ENCODE measurements around the gene TRIM73.
"Not testable (repeated sequence)": the region's sequence is repeated elsewhere in the genome, so short reads cannot be mapped to it uniquely, and the experiment has no call there.

The TRIM73 gene

DNA sequence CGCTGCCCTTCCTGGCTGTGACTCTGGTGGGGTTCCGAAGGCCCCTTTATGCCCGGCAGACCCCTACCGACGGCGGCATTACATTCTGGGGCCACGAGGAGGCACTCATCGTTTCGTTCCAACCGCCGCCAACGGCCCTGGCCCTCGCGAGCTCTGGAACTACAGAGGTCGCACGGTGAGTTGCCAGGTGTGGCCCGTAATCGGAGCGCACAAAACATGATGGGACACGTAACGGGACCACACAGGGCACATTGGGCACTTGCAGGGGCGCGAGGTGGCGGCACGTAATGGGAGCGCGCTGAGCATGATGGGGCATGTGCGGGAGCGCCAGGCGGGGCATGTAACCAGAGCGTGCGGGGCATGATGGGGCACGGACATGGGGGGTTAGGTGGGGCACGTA is at the start of gene TRIM73:
Gene TRIM73, plus strand, starts transcription at position 301 of the 400 bp plus-strand sequence. CDS start 3,305 bp downstream, outside the sequence.
- H3K36me3 ChIP-seq; H3K27ac ChIP-seq; H3K4me3 ChIP-seq (ENCODE audit: low read depth in 1 of 2, low read length in 1 of 2); H3K4me1 ChIP-seq (ENCODE audit: control insufficient read depth in 1 of 2, insufficient read depth in 1 of 2, low read depth in 1 of 2, low read length in 1 of 2); H3K27me3 ChIP-seq; H3K9me3 ChIP-seq: not testable (repeated sequence)

DNA sequence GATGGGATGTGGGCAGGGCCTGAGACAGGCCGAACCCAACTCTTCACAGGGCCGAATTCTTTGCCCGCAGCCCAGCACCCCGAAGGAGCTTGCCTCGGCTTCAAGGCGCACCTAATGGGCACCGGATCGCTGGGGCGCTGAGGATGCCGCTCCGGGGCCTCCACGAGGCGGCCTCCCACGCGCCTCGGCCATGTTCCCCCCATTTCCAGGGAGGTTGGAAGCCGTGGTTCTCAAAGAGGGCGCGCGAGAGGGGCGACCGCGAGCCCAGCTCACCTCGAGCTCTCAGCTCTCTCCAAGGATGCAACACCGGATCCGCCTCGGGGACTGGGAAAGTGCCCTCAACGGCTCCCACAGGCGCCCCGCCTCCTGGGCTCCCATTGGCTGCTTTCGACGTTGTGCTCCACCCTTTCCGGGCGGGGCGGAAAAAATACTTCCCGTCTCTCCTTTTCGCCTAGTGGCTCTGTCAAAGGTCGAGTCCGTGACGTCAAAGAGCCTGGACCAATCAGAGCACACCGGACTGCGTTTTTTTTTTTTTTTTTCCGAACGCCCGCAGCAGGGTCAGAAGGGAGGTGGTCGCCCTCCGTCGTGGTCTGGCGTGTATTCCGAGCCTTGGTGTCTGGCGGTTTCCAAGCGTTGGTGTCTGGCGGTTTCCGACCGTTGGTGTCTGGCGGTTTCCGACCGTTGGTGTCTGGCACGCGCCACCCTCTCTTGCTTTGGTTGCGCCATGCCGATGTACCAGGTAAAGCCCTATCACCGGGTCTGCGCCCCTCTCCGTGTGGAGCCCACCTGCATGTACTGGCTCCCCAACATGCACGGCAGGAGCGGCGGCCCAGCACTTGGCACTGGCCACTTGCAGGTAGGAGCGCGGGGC is 36.5 kb upstream of the TRIM73 start:
- peak overlapping the region in 1 of 2 experiments; percentile 27 for H3K4me3 ChIP-seq (ENCODE audit: low read depth in 1 of 2, low read length in 1 of 2)
- H3K9me3 ChIP-seq; H3K27me3 ChIP-seq; H3K4me1 ChIP-seq (ENCODE audit: control insufficient read depth in 1 of 2, insufficient read depth in 1 of 2, low read depth in 1 of 2, low read length in 1 of 2); H3K36me3 ChIP-seq; H3K27ac ChIP-seq: not testable (repeated sequence)

DNA sequence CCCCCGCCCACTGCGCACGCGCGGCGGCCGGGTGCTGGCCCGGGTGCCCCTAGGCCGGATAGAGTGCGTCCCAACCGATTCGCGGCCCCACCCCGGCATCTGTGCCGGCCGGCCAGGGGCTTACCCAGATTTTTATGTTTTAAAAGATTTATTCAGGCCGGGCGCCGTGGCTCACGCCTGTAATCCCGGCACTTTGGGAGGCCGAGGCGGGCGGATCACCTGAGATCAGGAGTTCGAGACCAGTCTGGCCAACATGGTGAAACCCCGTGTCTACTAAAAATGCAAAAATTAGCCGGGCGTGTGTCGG is 35.9 kb upstream of the TRIM73 start:
- not testable (repeated sequence) for H3K4me3 ChIP-seq (ENCODE audit: low read depth in 1 of 2, low read length in 1 of 2); H3K27ac ChIP-seq; H3K27me3 ChIP-seq; H3K4me1 ChIP-seq (ENCODE audit: control insufficient read depth in 1 of 2, insufficient read depth in 1 of 2, low read depth in 1 of 2, low read length in 1 of 2); H3K36me3 ChIP-seq; H3K9me3 ChIP-seq

DNA sequence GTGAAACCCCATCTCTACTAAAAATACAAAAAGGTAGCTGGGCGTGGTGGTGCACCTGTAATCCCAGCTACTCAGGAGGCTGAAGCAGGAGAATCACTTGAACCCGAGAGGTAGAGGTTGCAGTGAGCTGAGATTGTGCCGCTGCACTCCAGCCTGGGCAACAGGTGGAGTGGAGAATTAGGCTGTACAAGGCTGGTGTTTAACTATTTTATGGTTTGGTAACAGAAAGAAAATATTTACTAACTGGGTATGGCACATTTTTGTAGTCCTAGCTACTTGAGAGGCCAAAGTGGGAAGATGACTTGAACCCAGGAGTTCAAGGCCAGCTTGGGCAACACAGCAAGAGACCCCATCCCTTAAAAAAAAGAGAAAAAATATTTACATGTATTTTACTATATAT is 31.4 kb upstream of the TRIM73 start:
- H3K27ac ChIP-seq; H3K27me3 ChIP-seq; H3K36me3 ChIP-seq; H3K4me1 ChIP-seq (ENCODE audit: control insufficient read depth in 1 of 2, insufficient read depth in 1 of 2, low read depth in 1 of 2, low read length in 1 of 2); H3K4me3 ChIP-seq (ENCODE audit: low read depth in 1 of 2, low read length in 1 of 2); H3K9me3 ChIP-seq: not testable (repeated sequence)

DNA sequence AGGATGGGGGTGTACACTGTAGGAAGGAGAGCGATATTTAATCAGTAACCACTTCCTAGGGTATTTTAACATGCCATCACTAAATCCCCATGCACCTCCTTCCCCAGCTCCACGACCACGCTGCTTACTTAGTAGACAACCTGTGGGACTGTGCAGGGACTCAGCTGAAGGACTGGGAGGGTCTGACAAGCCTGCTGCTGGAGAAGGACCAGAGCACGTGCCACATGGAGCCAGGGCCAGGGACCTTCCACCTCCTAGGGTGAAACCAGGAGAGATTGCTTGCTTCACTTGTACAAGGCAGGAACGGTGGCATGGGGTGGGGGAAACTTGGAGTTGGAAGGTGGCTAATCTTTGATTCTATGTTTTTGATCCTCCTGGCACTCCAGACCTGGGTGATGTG is 28.8 kb upstream of the TRIM73 start:
- not testable (repeated sequence) for H3K27ac ChIP-seq; H3K4me1 ChIP-seq (ENCODE audit: control insufficient read depth in 1 of 2, insufficient read depth in 1 of 2, low read depth in 1 of 2, low read length in 1 of 2); H3K9me3 ChIP-seq; H3K4me3 ChIP-seq (ENCODE audit: low read depth in 1 of 2, low read length in 1 of 2); H3K27me3 ChIP-seq; H3K36me3 ChIP-seq

DNA sequence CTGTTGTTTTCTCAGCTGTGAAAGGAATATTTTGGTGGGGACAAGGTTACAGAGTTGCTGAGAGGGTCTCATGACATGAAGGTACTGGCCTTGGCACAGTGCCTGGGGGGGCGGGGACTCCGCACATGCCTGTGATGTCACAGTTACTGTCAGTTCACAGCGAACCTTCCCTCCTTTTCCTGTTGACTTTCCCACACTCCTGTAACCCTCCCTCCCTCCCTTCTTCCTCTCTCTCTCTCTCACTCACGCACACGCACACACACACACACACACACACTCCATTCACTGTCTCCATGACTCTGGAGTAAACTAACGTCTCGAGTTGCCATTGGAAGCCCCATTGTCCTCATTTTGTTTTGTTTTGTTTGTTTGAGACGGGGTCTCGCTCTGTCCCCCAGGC is 28.1 kb upstream of the TRIM73 start:
- H3K4me1 ChIP-seq (ENCODE audit: control insufficient read depth in 1 of 2, insufficient read depth in 1 of 2, low read depth in 1 of 2, low read length in 1 of 2); H3K36me3 ChIP-seq: not testable (repeated sequence)

DNA sequence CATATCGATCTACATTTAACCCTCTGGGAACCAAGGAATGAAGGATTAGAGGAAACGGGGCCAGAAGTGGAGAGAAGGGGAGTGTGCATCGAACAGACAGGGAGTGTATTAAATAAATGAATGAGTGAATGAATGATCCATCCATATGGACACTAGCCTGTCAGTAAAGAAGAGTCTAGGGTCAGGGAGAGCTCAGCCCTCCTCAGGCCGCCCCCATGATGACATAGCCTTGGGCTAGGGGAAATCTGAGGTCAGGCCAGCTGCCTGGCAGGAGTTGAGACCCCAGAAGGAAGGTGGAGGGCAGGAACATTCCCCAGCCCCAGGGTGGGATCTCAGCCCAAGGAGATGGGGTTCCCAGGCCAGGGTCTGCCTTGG is 21.3 kb upstream of the TRIM73 start:
- H3K36me3 ChIP-seq; H3K27me3 ChIP-seq; H3K4me3 ChIP-seq (ENCODE audit: low read depth in 1 of 2, low read length in 1 of 2): not testable (repeated sequence)

More for the DNA sequence above, 28.1 kb upstream of the TRIM73 start:
- not testable (repeated sequence) for H3K4me3 ChIP-seq (ENCODE audit: low read depth in 1 of 2, low read length in 1 of 2); H3K27ac ChIP-seq; H3K9me3 ChIP-seq; H3K27me3 ChIP-seq

DNA sequence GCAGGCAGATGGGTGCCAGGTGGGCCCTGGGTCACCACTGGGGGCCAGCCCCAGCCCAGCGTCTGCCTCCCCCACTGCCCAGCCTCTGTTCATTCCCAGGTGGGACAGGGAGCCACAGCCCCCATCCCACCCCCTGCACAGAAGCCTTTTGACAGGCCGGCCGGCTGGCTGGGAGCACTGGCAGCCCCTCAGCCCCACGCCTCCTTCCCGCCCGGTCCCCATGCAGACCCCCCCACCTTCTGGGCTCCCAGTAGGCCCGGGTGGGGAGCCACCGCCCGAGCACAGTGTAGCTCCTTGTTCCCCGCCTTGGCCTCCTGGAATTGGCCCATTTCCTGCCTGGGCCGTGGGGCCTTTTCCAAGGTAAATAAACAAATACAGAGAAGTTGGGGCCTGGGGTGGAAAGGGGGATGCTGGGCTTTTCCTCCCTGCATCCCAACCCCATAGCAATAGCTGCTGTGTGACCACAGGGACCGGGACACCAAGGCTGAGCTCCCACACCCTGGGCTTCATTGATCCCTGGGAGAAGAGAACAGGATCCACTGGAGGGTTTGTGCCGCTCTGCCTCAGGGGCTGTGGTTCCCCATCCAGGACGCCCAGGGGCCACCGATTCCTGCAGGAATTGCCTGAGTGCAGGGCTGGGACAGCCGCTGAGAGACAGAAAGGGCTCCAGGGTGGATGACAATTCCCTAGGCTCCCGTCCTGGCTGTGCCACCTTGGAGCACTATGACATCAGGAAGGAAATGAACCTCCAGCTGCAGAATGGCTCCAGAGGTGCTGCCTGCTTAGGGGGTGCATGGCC is 20.7 kb upstream of the TRIM73 start:
- H3K27ac ChIP-seq, H3K9me3 ChIP-seq: not testable (repeated sequence)

More for the DNA sequence above, 21.3 kb upstream of the TRIM73 start:
- not testable (repeated sequence) for H3K27ac ChIP-seq; H3K9me3 ChIP-seq; H3K4me1 ChIP-seq (ENCODE audit: control insufficient read depth in 1 of 2, insufficient read depth in 1 of 2, low read depth in 1 of 2, low read length in 1 of 2)

DNA sequence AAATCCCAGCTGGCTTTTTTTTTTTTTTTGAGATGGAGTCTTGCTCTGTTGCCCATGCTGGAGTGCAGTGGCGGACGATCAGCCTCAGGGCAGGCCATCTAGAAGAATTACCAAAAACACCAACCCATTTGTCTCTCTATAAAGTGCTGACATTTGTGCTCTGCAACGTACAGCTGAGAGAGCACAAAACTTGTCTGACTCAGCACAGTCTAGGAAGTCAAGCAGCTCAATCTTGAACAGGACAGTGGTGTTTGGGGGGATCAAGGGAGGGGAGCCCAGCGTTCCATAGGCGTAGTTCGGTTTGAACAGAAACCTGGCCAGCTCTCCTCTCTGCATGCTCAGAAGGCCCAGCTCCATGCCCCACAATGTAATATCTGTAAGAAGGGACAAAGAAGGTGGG is 2.2 kb upstream of the TRIM73 start:
- not testable (repeated sequence) for H3K36me3 ChIP-seq; H3K27me3 ChIP-seq; H3K27ac ChIP-seq; H3K4me3 ChIP-seq (ENCODE audit: low read depth in 1 of 2, low read length in 1 of 2); H3K9me3 ChIP-seq; H3K4me1 ChIP-seq (ENCODE audit: control insufficient read depth in 1 of 2, insufficient read depth in 1 of 2, low read depth in 1 of 2, low read length in 1 of 2)

More for the DNA sequence above, 20.7 kb upstream of the TRIM73 start:
- not testable (repeated sequence) for H3K4me3 ChIP-seq (ENCODE audit: low read depth in 1 of 2, low read length in 1 of 2); H3K36me3 ChIP-seq; H3K27me3 ChIP-seq; H3K4me1 ChIP-seq (ENCODE audit: control insufficient read depth in 1 of 2, insufficient read depth in 1 of 2, low read depth in 1 of 2, low read length in 1 of 2)

DNA sequence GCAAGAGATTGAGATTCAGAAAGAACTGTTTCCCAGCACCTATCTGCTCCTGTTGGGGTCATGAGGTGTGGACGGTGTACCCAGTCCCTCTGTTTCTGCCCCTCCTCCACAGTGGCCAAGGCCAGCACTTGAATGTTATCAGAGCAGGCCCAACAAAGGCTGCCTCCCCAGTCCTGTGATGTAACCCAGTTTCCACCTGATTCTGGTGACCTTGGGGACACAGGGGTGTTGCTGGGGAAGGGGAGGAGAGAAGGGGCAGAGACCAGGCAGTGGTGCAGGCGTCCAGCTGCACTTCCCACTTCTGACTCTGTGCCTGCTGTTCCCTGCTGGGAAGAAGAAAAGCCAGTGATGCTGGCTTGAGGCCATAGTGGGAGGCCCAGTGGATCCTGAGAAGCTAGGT is 2.4 kb downstream of the TRIM73 start:
- H3K36me3 ChIP-seq; H3K4me3 ChIP-seq (ENCODE audit: low read depth in 1 of 2, low read length in 1 of 2): not testable (repeated sequence)

DNA sequence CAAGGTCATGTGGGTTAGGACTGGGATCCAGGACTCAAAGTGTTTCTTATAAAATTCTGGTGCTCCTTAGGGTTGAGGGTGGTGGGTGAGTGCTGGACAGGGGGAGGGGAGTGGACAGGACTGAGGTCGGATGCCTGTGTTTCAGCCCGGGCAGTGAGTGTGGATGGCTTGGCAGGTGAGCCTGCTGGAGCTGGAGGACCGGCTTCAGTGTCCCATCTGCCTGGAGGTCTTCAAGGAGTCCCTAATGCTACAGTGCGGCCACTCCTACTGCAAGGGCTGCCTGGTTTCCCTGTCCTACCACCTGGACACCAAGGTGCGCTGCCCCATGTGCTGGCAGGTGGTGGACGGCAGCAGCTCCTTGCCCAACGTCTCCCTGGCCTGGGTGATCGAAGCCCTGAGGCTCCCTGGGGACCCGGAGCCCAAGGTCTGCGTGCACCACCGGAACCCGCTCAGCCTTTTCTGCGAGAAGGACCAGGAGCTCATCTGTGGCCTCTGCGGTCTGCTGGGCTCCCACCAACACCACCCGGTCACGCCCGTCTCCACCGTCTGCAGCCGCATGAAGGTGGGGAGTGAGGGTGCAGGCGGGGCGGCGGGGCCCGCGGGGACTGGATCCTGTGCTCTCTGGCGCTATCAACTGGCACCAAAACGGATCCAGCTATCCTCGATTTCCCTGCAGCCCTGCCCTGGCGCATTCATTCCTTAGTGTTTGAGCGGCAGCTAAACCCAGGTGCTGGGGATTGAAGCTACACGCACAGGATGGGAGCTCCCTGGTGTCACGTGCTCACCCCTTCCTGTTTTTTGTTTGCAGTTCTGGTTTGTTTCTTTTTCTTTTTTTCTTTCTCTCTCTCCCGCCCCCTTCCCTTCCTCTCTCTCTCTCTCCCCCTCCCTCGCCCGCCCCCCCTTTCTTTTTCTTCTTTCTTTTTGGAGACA is 3.6 kb downstream of the TRIM73 start:
- not testable (repeated sequence) for H3K9me3 ChIP-seq; H3K4me3 ChIP-seq (ENCODE audit: low read depth in 1 of 2, low read length in 1 of 2); H3K36me3 ChIP-seq; H3K27me3 ChIP-seq; H3K27ac ChIP-seq; H3K4me1 ChIP-seq (ENCODE audit: control insufficient read depth in 1 of 2, insufficient read depth in 1 of 2, low read depth in 1 of 2, low read length in 1 of 2)

More for the DNA sequence above, 2.4 kb downstream of the TRIM73 start:
- H3K27me3 ChIP-seq; H3K9me3 ChIP-seq; H3K4me1 ChIP-seq (ENCODE audit: control insufficient read depth in 1 of 2, insufficient read depth in 1 of 2, low read depth in 1 of 2, low read length in 1 of 2); H3K27ac ChIP-seq: not testable (repeated sequence)

DNA sequence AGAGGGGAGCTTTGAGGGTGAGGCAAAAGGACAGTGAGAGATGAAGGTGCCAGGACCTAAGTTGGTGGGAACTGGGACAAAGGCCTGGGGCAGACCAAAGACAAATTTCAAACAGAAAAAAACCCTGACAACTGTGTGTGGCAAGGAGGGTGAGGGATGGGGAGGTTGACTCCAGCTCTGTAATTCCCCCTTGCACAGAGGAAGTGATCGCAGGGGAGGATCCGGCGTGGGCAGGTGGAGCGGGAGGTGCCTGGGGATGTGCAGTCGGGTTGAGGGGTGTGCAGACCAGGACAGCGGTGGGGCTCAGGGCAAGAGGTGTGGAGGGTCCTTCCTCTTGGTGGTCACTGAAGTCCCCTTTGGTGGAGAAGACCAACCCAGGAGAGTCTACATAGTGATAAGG is 5.1 kb downstream of the TRIM73 start:
- H3K9me3 ChIP-seq; H3K27me3 ChIP-seq; H3K27ac ChIP-seq; H3K36me3 ChIP-seq; H3K4me1 ChIP-seq (ENCODE audit: control insufficient read depth in 1 of 2, insufficient read depth in 1 of 2, low read depth in 1 of 2, low read length in 1 of 2); H3K4me3 ChIP-seq (ENCODE audit: low read depth in 1 of 2, low read length in 1 of 2): not testable (repeated sequence)
